ENCODE measurements around the gene SWT1.
"Not testable (repeated sequence)": the region's sequence is repeated elsewhere in the genome, so short reads cannot be mapped to it uniquely, and the experiment has no call there.

Gene SWT1

GRCh38 chr1:185241127-185241526 is 84.2 kb downstream of the SWT1 start:
- no peak for DNase-seq (ENCODE audit: low read depth)
- H3K4me3 ChIP-seq (ENCODE audit: low read depth, low read length) = no peak overlapping the region
- no peak for TF ChIP-seq CTCF (IDR thresholded peaks at IDR 0.05; ENCODE audit: low read depth, low read length, missing control alignments)

GRCh38 chr1:185244015-185244747 is 87.2 kb downstream of the SWT1 start:
- H3K4me3 ChIP-seq (ENCODE audit: low read depth, low read length) = no peak overlapping the region
- TF ChIP-seq CTCF (IDR thresholded peaks at IDR 0.05; ENCODE audit: low read depth, low read length, missing control alignments) = no peak
- DNase-seq (ENCODE audit: low read depth) = no peak

GRCh38 chr1:185245466-185245865 is 88.5 kb downstream of the SWT1 start:
- no peak for TF ChIP-seq CTCF (IDR thresholded peaks at IDR 0.05; ENCODE audit: low read depth, low read length, missing control alignments)
- DNase-seq (ENCODE audit: low read depth) = no peak
- no peak overlapping the region for H3K4me3 ChIP-seq (ENCODE audit: low read depth, low read length)

GRCh38 chr1:185249563-185249962 is 92.6 kb downstream of the SWT1 start:
- TF ChIP-seq CTCF (IDR thresholded peaks at IDR 0.05; ENCODE audit: low read depth, low read length, missing control alignments) = no peak
- H3K4me3 ChIP-seq (ENCODE audit: low read depth, low read length) = no peak overlapping the region
- DNase-seq (ENCODE audit: low read depth) = no peak

GRCh38 chr1:185250063-185250462 is 93.1 kb downstream of the SWT1 start:
- no peak for DNase-seq (ENCODE audit: low read depth)
- no peak for TF ChIP-seq CTCF (IDR thresholded peaks at IDR 0.05; ENCODE audit: low read depth, low read length, missing control alignments)
- no peak overlapping the region for H3K4me3 ChIP-seq (ENCODE audit: low read depth, low read length)

GRCh38 chr1:185251928-185252327 is 95.0 kb downstream of the SWT1 start:
- DNase-seq (ENCODE audit: low read depth); H3K4me3 ChIP-seq (ENCODE audit: low read depth, low read length): not testable (repeated sequence)

GRCh38 chr1:185252404-185252803 is 95.4 kb downstream of the SWT1 start:
- not testable (repeated sequence) for H3K4me3 ChIP-seq (ENCODE audit: low read depth, low read length); DNase-seq (ENCODE audit: low read depth)

- H3K4me3 ChIP-seq (ENCODE audit: low read depth, low read length); DNase-seq (ENCODE audit: low read depth): not testable (repeated sequence)
These were observed 98.6 kb downstream of the SWT1 start for GRCh38 chr1:185255595-185255994.

- not testable (repeated sequence) for H3K4me3 ChIP-seq (ENCODE audit: low read depth, low read length); DNase-seq (ENCODE audit: low read depth)
These were observed 100.4 kb downstream of the SWT1 start for GRCh38 chr1:185257116-185257949.
